Fibroblast of peridontal ligament (primary cell): ENCODE measurements around the gene TMC1.
"Not testable (repeated sequence)": the region's sequence is repeated elsewhere in the genome, so short reads cannot be mapped to it uniquely, and the experiment has no call there.

Source experiments
- DNase-seq: peaks from one replicate; pipeline ENCODE4 v3.0.0-alpha.2; 2010; ENCODE audit errors: extremely low read depth

Gene TMC1

DNA sequence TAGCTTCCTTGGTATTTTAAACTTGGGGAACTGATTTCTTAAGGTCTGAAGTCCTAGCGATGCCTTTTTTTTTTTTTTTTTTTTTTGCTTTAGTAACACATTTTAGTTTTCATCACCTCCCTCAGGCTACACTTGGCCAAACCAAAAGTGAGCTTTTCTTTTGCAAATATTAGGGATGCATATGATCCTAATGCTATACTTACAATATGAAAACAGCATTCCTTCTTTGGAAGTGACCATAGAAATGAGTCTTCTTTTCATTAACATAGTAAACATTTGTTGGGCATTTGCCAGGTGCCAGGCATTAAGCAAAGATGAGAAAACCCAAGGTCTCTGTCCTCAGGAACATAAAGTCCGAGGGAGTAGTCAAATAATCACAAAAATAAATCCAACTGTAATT, 241.6 kb downstream of the TMC1 start:
- DNase-seq = no peak

DNA sequence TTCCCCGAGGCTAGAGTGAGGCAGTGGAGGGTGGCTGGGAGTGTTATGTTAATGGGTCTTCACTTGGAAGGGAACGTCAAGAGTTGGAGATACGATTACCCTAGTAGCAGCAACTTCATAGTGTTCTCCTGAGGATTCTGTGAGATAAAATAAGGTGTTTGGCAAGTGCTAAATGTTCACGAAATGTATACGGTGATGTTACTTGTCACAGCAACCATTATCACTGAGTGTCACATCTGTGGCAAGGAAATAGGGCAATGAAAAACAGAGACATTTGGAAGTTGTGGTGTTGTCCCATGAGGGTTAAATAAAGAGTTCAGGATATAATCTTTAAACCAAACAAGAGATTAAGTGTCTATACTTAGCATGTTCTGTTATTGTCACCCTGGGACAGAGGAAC, 248.1 kb downstream of the TMC1 start:
- DNase-seq = no peak

GRCh38 chr9:72772661-72773060, 251.3 kb downstream of the TMC1 start:
- peak; percentile 8 for DNase-seq

GRCh38 chr9:72773570-72773969, 252.2 kb downstream of the TMC1 start:
- peak; percentile 43 for DNase-seq

DNA sequence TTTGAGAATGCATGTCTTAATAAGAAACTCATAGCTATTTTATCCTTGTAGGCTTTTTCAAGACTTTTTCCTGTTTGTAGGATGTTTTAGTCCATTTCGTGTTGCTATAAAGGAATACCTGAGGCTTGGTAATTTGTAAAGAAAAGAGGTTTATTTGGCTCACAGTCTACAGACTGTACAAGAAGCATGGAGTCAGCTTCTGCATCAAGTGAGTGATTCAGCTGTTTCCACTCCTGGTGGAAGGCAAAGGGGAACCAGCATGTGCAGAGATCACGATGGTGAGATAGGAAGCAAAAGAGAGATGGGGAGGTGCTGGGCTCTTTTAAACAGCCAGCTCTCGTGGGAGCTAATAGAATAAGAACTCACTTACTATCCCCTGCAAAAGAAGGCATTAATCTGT, 254.2 kb downstream of the TMC1 start:
- no peak for DNase-seq

- DNase-seq = no peak
These were observed 258.2 kb downstream of the TMC1 start for GRCh38 chr9:72779614-72780013.

- DNase-seq = no peak
These were observed 265.5 kb downstream of the TMC1 start for GRCh38 chr9:72786948-72787347.

DNA sequence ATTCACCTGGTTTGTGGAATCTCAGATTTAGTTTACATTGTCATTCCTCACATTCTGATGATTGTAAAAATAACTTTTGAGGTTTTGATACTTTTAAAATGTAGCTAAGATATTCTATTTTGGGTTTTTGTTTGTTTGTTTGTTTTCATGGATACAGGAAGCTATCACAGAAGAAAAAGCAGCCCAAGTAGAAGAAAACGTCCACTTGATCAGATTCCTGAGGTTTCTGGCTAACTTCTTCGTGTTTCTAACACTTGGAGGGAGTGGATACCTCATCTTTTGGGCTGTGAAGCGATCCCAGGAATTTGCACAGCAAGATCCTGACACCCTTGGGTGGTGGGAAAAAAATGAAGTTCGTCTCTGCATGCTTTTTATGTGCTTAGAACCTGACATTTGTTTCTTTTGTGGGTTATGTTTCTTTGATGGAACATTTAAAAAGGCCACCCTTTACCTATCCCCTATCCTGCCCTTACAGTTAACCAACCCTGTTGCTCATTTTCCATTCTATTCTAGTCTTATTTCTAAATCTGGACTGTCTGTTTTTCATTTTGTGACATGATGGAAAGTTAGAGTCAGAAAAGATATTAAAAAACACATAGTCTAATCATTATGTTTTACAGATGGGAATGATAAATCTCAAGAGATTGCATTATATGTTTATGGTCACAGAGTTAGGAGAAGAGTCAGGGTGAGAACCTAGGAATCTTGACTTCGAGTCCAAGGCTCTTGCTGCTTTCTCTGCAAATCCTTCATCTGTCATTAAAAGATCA, 267.7 kb downstream of the TMC1 start:
- DNase-seq = no peak

DNA sequence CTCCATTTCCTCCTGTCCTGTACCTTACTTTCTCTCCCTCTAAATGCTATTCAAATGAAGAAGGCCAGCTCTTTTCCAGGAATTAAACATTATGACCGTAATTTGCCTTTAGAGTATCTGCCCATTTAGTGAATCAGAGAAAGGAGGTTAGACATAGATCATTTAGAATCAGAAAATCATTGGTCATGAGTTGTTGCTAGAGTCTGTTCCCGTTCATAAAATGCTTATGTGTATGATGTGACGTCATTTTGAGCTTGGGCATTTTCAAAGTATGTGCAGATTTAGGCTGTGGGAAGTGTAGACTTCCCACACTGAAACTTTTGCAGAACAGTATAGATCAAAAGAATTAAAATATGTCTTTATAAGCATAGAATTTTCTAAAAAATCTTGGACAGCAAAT, 268.5 kb downstream of the TMC1 start:
- no peak for DNase-seq

DNA sequence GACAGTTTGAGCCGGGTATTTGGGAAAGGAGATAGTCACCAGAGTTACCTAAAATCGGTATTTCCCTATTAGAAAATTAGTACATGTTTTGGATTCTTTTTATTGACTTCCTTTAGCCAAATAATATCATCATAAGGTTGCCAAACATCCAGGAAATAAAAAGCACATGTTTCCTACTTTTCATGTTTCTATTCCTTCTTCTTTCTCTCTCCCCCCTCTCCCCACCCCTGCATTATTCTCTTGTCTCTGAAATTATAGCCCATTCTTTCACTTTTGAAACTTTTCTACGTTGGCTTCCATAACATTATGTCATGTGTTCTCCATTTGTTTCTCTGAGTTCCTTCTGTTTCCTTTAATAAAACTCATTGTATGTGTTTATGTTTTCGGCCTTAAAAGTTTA, 269.6 kb downstream of the TMC1 start:
- DNase-seq = no peak

GRCh38 chr9:72791436-72791835, 270.0 kb downstream of the TMC1 start:
- DNase-seq = no peak

DNA sequence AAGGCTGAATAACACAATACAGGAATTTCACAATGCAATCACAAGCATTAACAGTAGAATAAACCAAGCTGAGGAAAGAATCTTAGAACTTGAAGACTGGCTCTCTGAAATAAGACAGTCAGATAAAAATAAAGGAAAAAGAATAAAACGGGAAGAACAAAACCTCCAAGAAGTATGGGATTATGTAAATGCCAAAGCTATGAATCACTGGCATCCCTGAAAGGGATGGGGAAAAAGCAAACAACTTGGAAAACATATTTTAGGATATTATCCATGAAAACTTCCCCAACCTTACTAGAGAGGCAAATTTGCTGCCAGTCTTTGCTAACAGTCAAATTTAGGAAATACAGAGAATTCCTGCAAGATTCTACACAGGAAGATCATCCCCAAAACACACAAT, 273.5 kb downstream of the TMC1 start:
- no peak for DNase-seq

- DNase-seq = no peak
These were observed 279.1 kb downstream of the TMC1 start for GRCh38 chr9:72800328-72800994.

DNA sequence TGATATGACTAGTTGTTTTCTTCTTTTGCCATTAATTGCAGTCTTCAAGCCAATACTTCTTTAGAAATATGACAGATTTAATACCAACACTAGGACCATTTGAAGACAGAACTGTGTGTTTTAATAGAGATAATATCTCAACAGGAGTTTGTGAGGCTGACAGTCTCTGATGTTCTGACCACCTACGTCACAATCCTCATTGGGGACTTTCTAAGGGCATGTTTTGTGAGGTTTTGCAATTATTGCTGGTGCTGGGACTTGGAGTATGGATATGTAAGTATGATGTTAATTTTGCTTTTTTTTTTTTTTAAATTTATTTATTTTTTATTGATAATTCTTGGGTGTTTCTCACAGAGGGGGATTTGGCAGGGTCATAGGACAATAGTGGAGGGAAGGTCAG, 283.8 kb downstream of the TMC1 start:
- DNase-seq = no peak

- not testable (repeated sequence) for DNase-seq
These were observed 285.0 kb downstream of the TMC1 start for GRCh38 chr9:72806313-72806809.

DNA sequence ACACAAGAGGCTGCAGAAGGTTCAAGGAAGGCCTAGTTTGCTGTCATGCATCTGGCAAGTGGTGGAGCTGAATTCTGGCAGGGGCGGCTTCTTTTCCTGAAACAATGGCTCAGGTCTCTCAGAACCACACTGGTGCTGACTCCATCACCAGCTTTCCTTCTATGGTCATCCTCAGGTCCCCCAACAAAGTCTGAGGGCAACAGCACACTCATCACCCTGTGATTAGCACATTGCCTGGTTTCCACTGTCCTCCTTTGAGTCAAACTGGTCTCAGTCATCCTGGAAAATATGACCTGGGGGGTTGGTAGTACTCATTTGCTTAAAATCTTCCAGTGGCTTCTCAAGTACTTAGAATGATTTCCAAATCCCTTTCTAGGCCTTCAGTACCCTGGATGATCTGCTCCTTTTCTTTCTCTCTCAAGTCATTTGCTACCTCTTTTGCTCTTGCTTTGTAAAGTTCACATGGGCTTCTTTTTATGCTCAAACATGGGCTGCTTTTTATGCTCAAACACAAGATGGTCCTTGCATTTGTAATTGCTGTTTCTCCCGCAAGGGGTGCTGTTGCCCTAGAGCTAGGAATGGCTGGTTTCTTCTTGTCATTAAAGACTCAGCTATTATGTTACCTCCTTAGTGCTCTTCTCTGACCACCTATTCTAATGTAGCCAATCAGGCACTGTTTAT, 286.5 kb downstream of the TMC1 start:
- DNase-seq = no peak

DNA sequence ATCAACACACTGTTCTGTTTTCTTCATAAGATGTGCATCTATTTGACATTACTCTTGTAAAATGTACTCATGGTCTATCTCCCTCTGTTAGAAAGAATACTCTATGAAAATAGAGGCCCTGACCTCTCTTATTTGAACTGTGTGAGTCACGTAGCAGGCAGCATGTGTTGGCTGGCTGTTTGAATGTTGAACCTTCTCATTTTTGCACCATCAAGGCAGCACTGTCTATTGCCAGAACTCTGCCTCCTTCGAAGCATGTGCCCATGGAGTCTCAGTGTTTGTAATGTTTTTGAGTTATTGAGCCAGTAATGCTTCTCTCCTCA, 287.0 kb downstream of the TMC1 start:
- DNase-seq = no peak

DNA sequence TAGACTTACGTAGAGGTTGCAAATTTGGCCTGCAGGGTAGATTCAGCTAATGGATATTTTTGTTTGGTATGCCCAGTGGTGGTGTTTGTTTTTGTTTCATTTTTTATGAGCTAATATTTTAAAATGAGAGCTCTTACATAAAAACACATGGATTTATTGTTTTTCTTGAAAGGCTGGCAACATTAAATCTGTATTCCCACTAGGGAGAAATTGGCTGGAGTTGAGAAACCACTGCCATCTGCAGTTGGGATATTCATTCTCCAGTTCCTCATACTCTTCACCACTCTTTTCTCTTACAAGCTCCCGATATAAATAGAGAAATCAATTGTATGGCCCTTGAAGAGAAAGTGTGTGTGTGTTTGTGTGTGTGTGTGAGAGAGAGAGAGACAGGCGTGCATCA, 288.2 kb downstream of the TMC1 start:
- peak; percentile 28 for DNase-seq

GRCh38 chr9:72812559-72813111, 291.2 kb downstream of the TMC1 start:
- no peak for DNase-seq

DNA sequence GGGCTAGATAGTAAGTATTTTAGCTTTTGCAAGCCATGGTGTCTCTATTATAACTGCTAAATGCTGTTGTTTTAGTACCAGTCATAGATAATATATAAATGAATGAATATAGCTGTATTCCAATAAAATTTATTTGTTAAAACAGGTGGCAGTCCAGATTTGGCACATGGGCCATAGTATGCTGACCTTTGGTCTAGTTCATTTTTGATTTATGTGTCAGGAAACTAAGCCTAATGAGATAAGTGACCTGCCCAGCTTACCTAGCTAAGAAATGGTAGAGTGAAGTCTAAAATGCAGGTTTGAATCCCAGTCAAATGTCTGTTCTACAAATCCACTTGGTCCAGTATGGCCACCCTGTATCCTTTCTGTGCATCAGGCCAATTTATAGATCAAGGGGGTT, 292.1 kb downstream of the TMC1 start:
- DNase-seq = no peak

- DNase-seq = no peak
These were observed 292.7 kb downstream of the TMC1 start for GRCh38 chr9:72814083-72814597.

DNA sequence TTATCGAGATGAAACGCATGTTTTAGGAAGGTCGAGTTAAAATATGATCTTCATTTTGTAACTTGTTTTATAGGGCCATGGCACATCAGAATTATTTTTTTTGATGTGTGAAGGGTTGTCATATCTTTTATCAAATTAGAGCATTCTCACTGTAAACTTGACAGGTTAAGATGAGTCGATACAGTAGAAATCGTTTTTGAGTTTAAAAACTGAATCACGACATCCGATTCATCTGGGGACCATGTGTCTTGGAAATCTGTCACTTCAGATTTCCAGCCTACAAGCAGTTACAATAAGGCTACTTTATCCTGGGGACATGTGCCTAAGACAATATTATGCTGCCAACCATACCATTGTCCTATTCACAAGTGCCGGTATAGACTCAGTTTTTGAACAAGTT, 295.3 kb downstream of the TMC1 start:
- no peak for DNase-seq
